ENCODE results near the gene DCLK2.

DCLK2 gene

GRCh38 chr4:150117629-150118028 lies 39.4 kb downstream of the DCLK2 start:
- DNase-seq (ENCODE audit: low spot score) = no peak

GRCh38 chr4:150119492-150119891 lies 41.2 kb downstream of the DCLK2 start:
- peak; percentile 34 for DNase-seq (ENCODE audit: low spot score)

- DNase-seq (ENCODE audit: low spot score) = no peak
These were observed 44.8 kb downstream of the DCLK2 start for GRCh38 chr4:150123087-150123486.

- no peak for DNase-seq (ENCODE audit: low spot score)
These were observed 45.8 kb downstream of the DCLK2 start for GRCh38 chr4:150123796-150124677.

GRCh38 chr4:150126201-150126863 lies 48.1 kb downstream of the DCLK2 start:
- no peak for DNase-seq (ENCODE audit: low spot score)

GRCh38 chr4:150126864-150127203 lies 48.6 kb downstream of the DCLK2 start:
- DNase-seq (ENCODE audit: low spot score) = peak; percentile 22

- DNase-seq (ENCODE audit: low spot score) = no peak
These were observed 49.5 kb downstream of the DCLK2 start for GRCh38 chr4:150127757-150128156.

GRCh38 chr4:150130933-150131332 lies 52.7 kb downstream of the DCLK2 start:
- no peak for DNase-seq (ENCODE audit: low spot score)

- DNase-seq (ENCODE audit: low spot score) = no peak
These were observed 53.5 kb downstream of the DCLK2 start for GRCh38 chr4:150131581-150132228.

- no peak for DNase-seq (ENCODE audit: low spot score)
These were observed 55.4 kb downstream of the DCLK2 start for GRCh38 chr4:150133605-150134004.

GRCh38 chr4:150135134-150135772 lies 57.0 kb downstream of the DCLK2 start:
- no peak for DNase-seq (ENCODE audit: low spot score)

GRCh38 chr4:150136036-150136435 lies 57.8 kb downstream of the DCLK2 start:
- peak; percentile 70 for DNase-seq (ENCODE audit: low spot score)

GRCh38 chr4:150136481-150136880 lies 58.2 kb downstream of the DCLK2 start:
- no peak for DNase-seq (ENCODE audit: low spot score)

- DNase-seq (ENCODE audit: low spot score) = no peak
These were observed 61.1 kb downstream of the DCLK2 start for GRCh38 chr4:150139297-150139865.

- peak; percentile 60 for DNase-seq (ENCODE audit: low spot score)
These were observed 62.6 kb downstream of the DCLK2 start for GRCh38 chr4:150140774-150141400.

- no peak for DNase-seq (ENCODE audit: low spot score)
These were observed 63.5 kb downstream of the DCLK2 start for GRCh38 chr4:150141756-150142155.

- DNase-seq (ENCODE audit: low spot score) = no peak
These were observed 64.6 kb downstream of the DCLK2 start for GRCh38 chr4:150142831-150143230.

- no peak for DNase-seq (ENCODE audit: low spot score)
These were observed 67.1 kb downstream of the DCLK2 start for GRCh38 chr4:150145090-150145945.

- no peak for DNase-seq (ENCODE audit: low spot score)
These were observed 67.7 kb downstream of the DCLK2 start for GRCh38 chr4:150145946-150146340.

- no peak for DNase-seq (ENCODE audit: low spot score)
These were observed 71.1 kb downstream of the DCLK2 start for GRCh38 chr4:150149381-150149780.

GRCh38 chr4:150150629-150151062 lies 72.4 kb downstream of the DCLK2 start:
- no peak for DNase-seq (ENCODE audit: low spot score)

Data from kidney capillary endothelial cell (primary cell).